ENCODE results near the gene LRRK1. TPM values are rescaled to one million over a fixed set of nuclear protein-coding genes. Genes with fewer than 3 reads are reported as not detected.

LRRK1 gene
- total RNA-seq, 1 donor from 2014 or later, result 6.6 TPM

GRCh38 chr15:101114166-101114565 lies 195.0 kb downstream of the LRRK1 start:
- no peak overlapping the region for H3K4me3 ChIP-seq (ENCODE audit: low read depth, low read length)
- H3K27me3 ChIP-seq (ENCODE audit: control insufficient read depth, insufficient read depth, low read length), result no peaks in the 10 kb centered on the region
- no peak for DNase-seq (ENCODE audit: low read depth)
- H3K36me3 ChIP-seq (ENCODE audit: control insufficient read depth, insufficient read depth, low read length), result no peaks in the 10 kb centered on the region
- TF ChIP-seq CTCF (IDR thresholded peaks at IDR 0.05; ENCODE audit: insufficient read depth, low read length, poor library complexity, severe bottlenecking), result no peak

- no peaks in the 10 kb centered on the region for H3K36me3 ChIP-seq (ENCODE audit: control insufficient read depth, insufficient read depth, low read length)
- TF ChIP-seq CTCF (IDR thresholded peaks at IDR 0.05; ENCODE audit: insufficient read depth, low read length, poor library complexity, severe bottlenecking), result no peak
- no peak overlapping the region for H3K4me3 ChIP-seq (ENCODE audit: low read depth, low read length)
- DNase-seq (ENCODE audit: low read depth), result no peak
- H3K27me3 ChIP-seq (ENCODE audit: control insufficient read depth, insufficient read depth, low read length), result no peaks in the 10 kb centered on the region
These were observed 195.5 kb downstream of the LRRK1 start for GRCh38 chr15:101114610-101115009.

- H3K4me3 ChIP-seq (ENCODE audit: low read depth, low read length), result no peak overlapping the region
- TF ChIP-seq CTCF (IDR thresholded peaks at IDR 0.05; ENCODE audit: insufficient read depth, low read length, poor library complexity, severe bottlenecking), result no peak
- H3K27me3 ChIP-seq (ENCODE audit: control insufficient read depth, insufficient read depth, low read length), result no peaks in the 10 kb centered on the region
- no peak for DNase-seq (ENCODE audit: low read depth)
- H3K36me3 ChIP-seq (ENCODE audit: control insufficient read depth, insufficient read depth, low read length), result no peaks in the 10 kb centered on the region
These were observed 196.2 kb downstream of the LRRK1 start for GRCh38 chr15:101115393-101115785.

- Histone ChIP-seq H3K27me3 (ENCODE audit: control insufficient read depth, insufficient read depth, low read length) (no peaks in the 10 kb centered on the region), H3K36me3 (ENCODE audit: control insufficient read depth, insufficient read depth, low read length) (no peaks in the 10 kb centered on the region), H3K4me3 (ENCODE audit: low read depth, low read length) (no peak overlapping the region)
- TF ChIP-seq CTCF (IDR thresholded peaks at IDR 0.05; ENCODE audit: insufficient read depth, low read length, poor library complexity, severe bottlenecking), result no peak
- DNase-seq (ENCODE audit: low read depth), result no peak
These were observed 196.9 kb downstream of the LRRK1 start for GRCh38 chr15:101115786-101116680.

GRCh38 chr15:101116681-101116976 lies 197.5 kb downstream of the LRRK1 start:
- H3K27me3 ChIP-seq (ENCODE audit: control insufficient read depth, insufficient read depth, low read length), result no peaks in the 10 kb centered on the region
- no peak for TF ChIP-seq CTCF (IDR thresholded peaks at IDR 0.05; ENCODE audit: insufficient read depth, low read length, poor library complexity, severe bottlenecking)
- no peaks in the 10 kb centered on the region for H3K36me3 ChIP-seq (ENCODE audit: control insufficient read depth, insufficient read depth, low read length)
- H3K4me3 ChIP-seq (ENCODE audit: low read depth, low read length), result no peak overlapping the region
- no peak for DNase-seq (ENCODE audit: low read depth)

GRCh38 chr15:101118116-101118515 lies 199.0 kb downstream of the LRRK1 start:
- DNase-seq (ENCODE audit: low read depth), result no peak

More at GRCh38 chr15:101118116-101118515, 199.0 kb downstream of the LRRK1 start:
- no peaks in the 10 kb centered on the region for H3K27me3 ChIP-seq (ENCODE audit: control insufficient read depth, insufficient read depth, low read length)
- TF ChIP-seq CTCF (IDR thresholded peaks at IDR 0.05; ENCODE audit: insufficient read depth, low read length, poor library complexity, severe bottlenecking), result no peak
- no peak overlapping the region for H3K4me3 ChIP-seq (ENCODE audit: low read depth, low read length)
- H3K36me3 ChIP-seq (ENCODE audit: control insufficient read depth, insufficient read depth, low read length), result no peaks in the 10 kb centered on the region

Data from kidney epithelial cell (primary cell).